Breast epithelium (tissue), 3 donors: Measurements from ENCODE around the gene PROK2.

Source experiments
- POLR2A ChIP-seq: fragments of 450-650 bp; IDR thresholded peaks from one replicate; pipeline ENCODE4 v1.6.1; 2016; ENCODE audit warnings: antibody characterized with exemption, mild to moderate bottlenecking, moderate library complexity
- TF ChIP-seq, protein P1 (sequence below), 3 donors: fragments of 450-650 bp; IDR thresholded peaks; one replicate each; pipeline ENCODE4 v1.5.1; 2016 to 2017; ENCODE audit warnings: antibody characterized with exemption in 3 of 3, mild to moderate bottlenecking in 3 of 3, moderate library complexity in 3 of 3

DNA sequence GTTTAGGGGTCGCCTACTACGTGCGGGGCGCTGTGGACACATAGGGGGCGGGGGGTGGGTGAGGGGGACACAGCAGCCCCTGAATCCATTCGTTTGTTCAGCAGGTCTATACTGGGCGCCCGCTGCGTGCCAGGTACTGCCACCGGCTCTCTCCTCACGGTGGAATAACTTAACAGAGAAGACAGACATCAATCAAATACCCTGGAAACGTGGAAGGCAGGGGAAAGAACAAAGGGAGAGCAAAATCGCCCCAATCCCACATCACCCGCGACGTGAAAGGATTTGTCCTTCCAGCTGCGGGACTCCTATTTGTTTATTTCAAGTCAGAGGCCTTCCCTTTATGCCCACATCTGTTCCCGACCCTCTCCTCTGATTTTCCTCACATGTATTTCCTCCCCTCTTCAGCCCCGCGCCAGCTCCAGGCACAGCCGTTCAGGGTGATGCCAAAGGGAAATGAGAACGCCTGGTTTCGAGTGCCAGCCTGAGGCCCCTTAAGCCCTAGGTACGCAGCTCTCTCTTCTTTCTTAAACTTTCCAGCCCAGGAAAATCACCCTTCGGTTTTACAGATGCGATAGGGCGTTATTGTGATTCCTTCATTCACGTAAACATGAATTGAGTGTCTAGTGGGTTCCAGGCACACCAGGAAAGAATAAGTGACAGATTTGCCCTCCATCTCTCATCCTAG lies 726 bp upstream of the PROK2 start:
- TF ChIP-seq, protein P1, sequence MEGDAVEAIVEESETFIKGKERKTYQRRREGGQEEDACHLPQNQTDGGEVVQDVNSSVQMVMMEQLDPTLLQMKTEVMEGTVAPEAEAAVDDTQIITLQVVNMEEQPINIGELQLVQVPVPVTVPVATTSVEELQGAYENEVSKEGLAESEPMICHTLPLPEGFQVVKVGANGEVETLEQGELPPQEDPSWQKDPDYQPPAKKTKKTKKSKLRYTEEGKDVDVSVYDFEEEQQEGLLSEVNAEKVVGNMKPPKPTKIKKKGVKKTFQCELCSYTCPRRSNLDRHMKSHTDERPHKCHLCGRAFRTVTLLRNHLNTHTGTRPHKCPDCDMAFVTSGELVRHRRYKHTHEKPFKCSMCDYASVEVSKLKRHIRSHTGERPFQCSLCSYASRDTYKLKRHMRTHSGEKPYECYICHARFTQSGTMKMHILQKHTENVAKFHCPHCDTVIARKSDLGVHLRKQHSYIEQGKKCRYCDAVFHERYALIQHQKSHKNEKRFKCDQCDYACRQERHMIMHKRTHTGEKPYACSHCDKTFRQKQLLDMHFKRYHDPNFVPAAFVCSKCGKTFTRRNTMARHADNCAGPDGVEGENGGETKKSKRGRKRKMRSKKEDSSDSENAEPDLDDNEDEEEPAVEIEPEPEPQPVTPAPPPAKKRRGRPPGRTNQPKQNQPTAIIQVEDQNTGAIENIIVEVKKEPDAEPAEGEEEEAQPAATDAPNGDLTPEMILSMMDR (IDR thresholded peaks at IDR 0.05) = no peak
- no peak for TF ChIP-seq POLR2A
